Erythroblast (primary cell): ENCODE measurements around the gene BRD4.

Experiments
- GATA1 ChIP-seq: IDR thresholded peaks from 2 replicates; pipeline ENCODE4 v1.6.1; 2011; ENCODE audit warnings: low read depth, mild to moderate bottlenecking, control low read depth, low read length, moderate library complexity
- POLR2A ChIP-seq: IDR thresholded peaks from 2 replicates; pipeline ENCODE4 v1.6.1; 2011; ENCODE audit warnings: mild to moderate bottlenecking, low read length

GRCh38 chr19:15265214-15265849 lies 67.0 kb downstream of the BRD4 start:
- TF ChIP-seq POLR2A (no peak), GATA1 (no peak)
